ENCODE data around the gene CRACR2B. TPM values are rescaled to one million over a fixed set of nuclear protein-coding genes. Genes with fewer than 3 reads are reported as not detected.

CRACR2B gene
- total RNA-seq, 1 experiment from 2014 or later, result 132 TPM

DNA sequence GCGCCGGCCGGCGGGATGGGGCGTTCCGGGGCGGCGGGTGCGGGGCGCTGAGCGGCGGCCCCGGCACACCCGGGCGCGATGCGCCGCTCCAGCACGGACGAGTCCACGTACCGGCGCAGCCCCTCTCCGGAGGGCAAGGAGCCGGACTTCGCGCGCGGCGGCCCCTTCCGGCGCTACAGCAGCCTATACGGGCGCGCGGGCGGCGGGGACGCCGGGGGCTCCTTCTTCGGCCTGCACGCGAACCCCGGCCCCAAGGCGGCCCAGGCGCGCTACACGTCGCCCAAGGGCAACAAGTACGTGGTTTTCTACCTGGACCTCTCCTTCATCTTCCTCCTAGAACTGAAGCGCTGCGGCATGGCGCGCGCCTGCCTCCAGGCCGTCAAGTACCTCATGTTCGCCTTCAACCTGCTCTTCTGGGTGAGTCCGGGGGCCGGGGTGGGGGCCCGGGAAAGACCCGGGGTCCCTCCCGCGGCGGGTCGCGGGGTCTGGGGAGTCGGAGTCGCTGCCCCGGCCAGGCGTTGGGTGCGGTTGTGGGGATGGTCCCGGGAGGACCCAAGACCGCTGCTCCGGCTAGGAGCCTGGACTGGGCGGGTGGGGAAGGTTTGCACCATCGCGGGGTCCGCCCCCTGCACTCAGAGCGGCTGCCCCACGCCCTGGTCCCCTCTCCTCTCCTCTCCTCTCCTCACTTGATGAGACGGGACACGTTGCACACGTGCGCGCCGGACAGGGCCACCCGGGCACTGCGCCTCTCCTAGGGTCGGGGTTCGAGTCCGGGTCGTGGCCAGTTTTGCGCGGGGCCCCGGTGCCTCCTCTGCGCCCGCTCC, 22.4 kb downstream of the CRACR2B start:
- intact Hi-C loops (cut with micrococcal nuclease; ENCODE audit: unreplicated experiment), result no loop called here
- in situ Hi-C loops (cut with HindIII; ENCODE audit: low pct_unique_long_range_greater_than_20kb, low sequenced_read_pairs), result no loop called here
- peaks cover 52% of the 10 kb centered on the region for H3K4me1 ChIP-seq (ENCODE audit: control insufficient read depth, insufficient read depth, low read length)
- POLR2A ChIA-PET, result no interaction called here
- CTCF ChIA-PET, result no interaction called here
- no peaks in the 10 kb centered on the region for H3K27me3 ChIP-seq (ENCODE audit: control insufficient read depth, insufficient read depth, low read length)
- no TSS peak for BruUV-seq (replicated peaks)
- TF ChIP-seq SIN3A (IDR thresholded peaks at IDR 0.05; ENCODE audit: borderline replicate concordance, insufficient read depth, low read depth, low read length) (no peak), TCF7L2 (IDR thresholded peaks at IDR 0.05; ENCODE audit: low read depth, low read length) (no peak), POLR2AphosphoS5 (IDR thresholded peaks at IDR 0.05; ENCODE audit: low read depth, low read length) (no peak)
- TF ChIP-seq, protein P1, sequence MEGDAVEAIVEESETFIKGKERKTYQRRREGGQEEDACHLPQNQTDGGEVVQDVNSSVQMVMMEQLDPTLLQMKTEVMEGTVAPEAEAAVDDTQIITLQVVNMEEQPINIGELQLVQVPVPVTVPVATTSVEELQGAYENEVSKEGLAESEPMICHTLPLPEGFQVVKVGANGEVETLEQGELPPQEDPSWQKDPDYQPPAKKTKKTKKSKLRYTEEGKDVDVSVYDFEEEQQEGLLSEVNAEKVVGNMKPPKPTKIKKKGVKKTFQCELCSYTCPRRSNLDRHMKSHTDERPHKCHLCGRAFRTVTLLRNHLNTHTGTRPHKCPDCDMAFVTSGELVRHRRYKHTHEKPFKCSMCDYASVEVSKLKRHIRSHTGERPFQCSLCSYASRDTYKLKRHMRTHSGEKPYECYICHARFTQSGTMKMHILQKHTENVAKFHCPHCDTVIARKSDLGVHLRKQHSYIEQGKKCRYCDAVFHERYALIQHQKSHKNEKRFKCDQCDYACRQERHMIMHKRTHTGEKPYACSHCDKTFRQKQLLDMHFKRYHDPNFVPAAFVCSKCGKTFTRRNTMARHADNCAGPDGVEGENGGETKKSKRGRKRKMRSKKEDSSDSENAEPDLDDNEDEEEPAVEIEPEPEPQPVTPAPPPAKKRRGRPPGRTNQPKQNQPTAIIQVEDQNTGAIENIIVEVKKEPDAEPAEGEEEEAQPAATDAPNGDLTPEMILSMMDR (IDR thresholded peaks at IDR 0.05), result no peak
- TF ChIP-seq, protein P2, sequence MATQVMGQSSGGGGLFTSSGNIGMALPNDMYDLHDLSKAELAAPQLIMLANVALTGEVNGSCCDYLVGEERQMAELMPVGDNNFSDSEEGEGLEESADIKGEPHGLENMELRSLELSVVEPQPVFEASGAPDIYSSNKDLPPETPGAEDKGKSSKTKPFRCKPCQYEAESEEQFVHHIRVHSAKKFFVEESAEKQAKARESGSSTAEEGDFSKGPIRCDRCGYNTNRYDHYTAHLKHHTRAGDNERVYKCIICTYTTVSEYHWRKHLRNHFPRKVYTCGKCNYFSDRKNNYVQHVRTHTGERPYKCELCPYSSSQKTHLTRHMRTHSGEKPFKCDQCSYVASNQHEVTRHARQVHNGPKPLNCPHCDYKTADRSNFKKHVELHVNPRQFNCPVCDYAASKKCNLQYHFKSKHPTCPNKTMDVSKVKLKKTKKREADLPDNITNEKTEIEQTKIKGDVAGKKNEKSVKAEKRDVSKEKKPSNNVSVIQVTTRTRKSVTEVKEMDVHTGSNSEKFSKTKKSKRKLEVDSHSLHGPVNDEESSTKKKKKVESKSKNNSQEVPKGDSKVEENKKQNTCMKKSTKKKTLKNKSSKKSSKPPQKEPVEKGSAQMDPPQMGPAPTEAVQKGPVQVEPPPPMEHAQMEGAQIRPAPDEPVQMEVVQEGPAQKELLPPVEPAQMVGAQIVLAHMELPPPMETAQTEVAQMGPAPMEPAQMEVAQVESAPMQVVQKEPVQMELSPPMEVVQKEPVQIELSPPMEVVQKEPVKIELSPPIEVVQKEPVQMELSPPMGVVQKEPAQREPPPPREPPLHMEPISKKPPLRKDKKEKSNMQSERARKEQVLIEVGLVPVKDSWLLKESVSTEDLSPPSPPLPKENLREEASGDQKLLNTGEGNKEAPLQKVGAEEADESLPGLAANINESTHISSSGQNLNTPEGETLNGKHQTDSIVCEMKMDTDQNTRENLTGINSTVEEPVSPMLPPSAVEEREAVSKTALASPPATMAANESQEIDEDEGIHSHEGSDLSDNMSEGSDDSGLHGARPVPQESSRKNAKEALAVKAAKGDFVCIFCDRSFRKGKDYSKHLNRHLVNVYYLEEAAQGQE (IDR thresholded peaks at IDR 0.05; ENCODE audit: insufficient read depth in 1 of 2, low read depth in 2 of 2, low read length in 1 of 2), result no peak
- peak overlapping the region in 1 of 2 experiments; percentile 2; a peak in 1 of 4 replicates for H3K4me3 ChIP-seq (ENCODE audit: low read depth in 2 of 2, low read length in 2 of 2)
- H3K9me3 ChIP-seq (ENCODE audit: control insufficient read depth, insufficient read depth, low read depth, low read length), result no peaks in the 10 kb centered on the region
- DNase-seq (ENCODE audit: low read depth, low spot score) (no peak), ATAC-seq (no peak)
- peaks cover 3% of the 10 kb centered on the region; the same call in 1 of the 2 replicates for H3K36me3 ChIP-seq (ENCODE audit: control insufficient read depth, insufficient read depth, low read length)
- H3K27ac ChIP-seq (ENCODE audit: low read length), result no peak overlapping the region

DNA sequence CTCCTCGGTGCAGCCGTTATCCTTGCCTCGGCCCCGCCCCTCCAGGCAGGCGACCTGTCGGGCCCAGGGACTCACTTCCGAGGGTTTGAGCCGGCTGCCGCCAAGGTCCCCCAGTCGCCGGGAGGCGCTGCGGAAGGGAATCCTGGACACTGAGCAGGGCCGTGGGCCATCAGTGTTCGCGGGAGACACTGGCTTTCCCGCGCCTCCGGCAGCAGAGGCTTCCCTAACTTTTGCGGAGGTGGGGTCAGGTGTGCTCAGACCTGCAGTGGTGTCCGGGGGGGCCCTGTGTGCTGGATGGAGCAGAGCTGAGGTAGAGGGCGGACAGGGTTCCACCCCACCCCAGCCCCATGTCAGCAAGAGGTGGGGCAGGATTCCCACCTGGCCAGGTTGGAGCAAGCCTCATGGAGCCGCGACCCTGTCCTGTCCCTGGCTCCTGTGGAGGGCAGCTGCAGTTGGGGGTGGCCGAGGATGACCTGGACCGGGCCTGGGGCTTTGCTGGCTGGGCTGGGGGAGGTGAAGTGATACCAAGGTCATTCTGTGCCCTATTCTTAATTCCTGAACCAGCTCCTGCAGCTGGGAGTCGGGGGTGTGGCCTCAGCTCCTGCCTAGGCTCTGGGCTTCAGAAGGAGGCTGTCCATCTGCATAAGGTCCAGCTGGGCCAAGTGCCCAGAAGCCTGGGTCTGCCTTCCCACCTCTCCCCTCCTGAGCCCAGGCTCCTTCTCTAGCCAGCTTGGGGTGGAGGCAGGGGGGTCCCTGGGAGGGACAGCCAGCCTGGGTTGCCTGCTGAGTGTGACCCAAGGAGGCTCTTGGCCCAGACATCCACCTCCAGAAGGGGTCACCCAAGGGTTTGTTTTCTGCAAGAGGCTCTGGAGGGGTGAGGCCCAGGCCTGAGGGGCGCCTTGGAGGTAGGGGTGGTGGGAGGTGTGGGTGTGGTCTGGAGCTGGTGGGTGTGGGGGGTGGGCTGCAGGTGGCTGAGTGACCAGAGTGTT, 23.4 kb downstream of the CRACR2B start:
- peaks cover 3% of the 10 kb centered on the region; the same call in 1 of the 2 replicates for H3K36me3 ChIP-seq (ENCODE audit: control insufficient read depth, insufficient read depth, low read length)
- ATAC-seq (peak; percentile 39), DNase-seq (ENCODE audit: low read depth, low spot score) (no peak)
- intact Hi-C loops (cut with micrococcal nuclease; ENCODE audit: unreplicated experiment), result no loop called here
- H3K27ac ChIP-seq (ENCODE audit: low read length), result no peak overlapping the region
- H3K9me3 ChIP-seq (ENCODE audit: control insufficient read depth, insufficient read depth, low read depth, low read length), result no peaks in the 10 kb centered on the region
- no peak for TF ChIP-seq SIN3A (IDR thresholded peaks at IDR 0.05; ENCODE audit: borderline replicate concordance, insufficient read depth, low read depth, low read length)
- no peak for TF ChIP-seq POLR2AphosphoS5 (IDR thresholded peaks at IDR 0.05; ENCODE audit: low read depth, low read length)
- TF ChIP-seq, protein P2 (IDR thresholded peaks at IDR 0.05; ENCODE audit: insufficient read depth in 1 of 2, low read depth in 2 of 2, low read length in 1 of 2), result no peak
- TF ChIP-seq TCF7L2 (IDR thresholded peaks at IDR 0.05; ENCODE audit: low read depth, low read length), result no peak
- TF ChIP-seq, protein P1 (IDR thresholded peaks at IDR 0.05), result no peak; the same call in 1 of the 2 replicates
- H3K4me1 ChIP-seq (ENCODE audit: control insufficient read depth, insufficient read depth, low read length), result peaks cover 45% of the 10 kb centered on the region
- H3K4me3 ChIP-seq (ENCODE audit: low read depth in 2 of 2, low read length in 2 of 2), result no peak overlapping the region
- H3K27me3 ChIP-seq (ENCODE audit: control insufficient read depth, insufficient read depth, low read length), result no peaks in the 10 kb centered on the region
- CTCF ChIA-PET, result interaction anchor here (0.6 kb wide), 1 partner anchor 38 kb away, joined by 3 read pairs; no protein-coding TSS in a partner anchor
- BruUV-seq (replicated peaks), result no TSS peak
- POLR2A ChIA-PET, result no interaction called here
- in situ Hi-C loops (cut with HindIII; ENCODE audit: low pct_unique_long_range_greater_than_20kb, low sequenced_read_pairs), result no loop called here

Measured in Panc1 (cell line).